Breast epithelium (tissue), 3 donors: ENCODE data around the gene PDCL2.

Experiments used
- POLR2A ChIP-seq: fragments of 450-650 bp; IDR thresholded peaks from one replicate; pipeline ENCODE4 v1.6.1; 2016; ENCODE audit warnings: antibody characterized with exemption, mild to moderate bottlenecking, moderate library complexity
- POLR2AphosphoS5 ChIP-seq, 3 donors: sonication (generic); formaldehyde crosslinking; IDR thresholded peaks; one replicate each; pipeline ENCODE4 v1.6.1; 2017; ENCODE audit warnings: antibody characterized with exemption in 3 of 3
- TF ChIP-seq, protein P1 (sequence below), 3 donors: fragments of 450-650 bp; IDR thresholded peaks; one replicate each; pipeline ENCODE4 v1.5.1; 2016 to 2017; ENCODE audit warnings: antibody characterized with exemption in 3 of 3, mild to moderate bottlenecking in 3 of 3, moderate library complexity in 3 of 3

DNA sequence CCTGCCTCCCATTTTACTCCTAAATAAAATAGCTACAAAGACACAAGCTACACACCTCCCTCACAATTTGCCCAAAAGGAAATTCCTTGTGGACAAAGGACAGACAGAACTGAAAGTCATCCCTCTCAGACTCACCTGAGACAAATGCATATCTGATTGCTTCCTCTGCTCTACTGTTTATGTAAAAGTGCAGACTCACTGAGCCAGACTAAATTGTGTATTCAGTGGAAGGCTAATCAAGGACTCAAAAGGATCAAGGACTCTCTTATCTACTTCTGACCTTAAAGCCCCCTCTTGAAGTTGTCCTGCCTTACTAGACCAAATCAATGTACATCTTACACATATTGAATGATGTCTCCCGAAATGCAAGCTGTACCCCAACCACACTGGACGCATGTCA is 3.9 kb downstream of the PDCL2 start:
- no peak for TF ChIP-seq POLR2A
- TF ChIP-seq, protein P1, sequence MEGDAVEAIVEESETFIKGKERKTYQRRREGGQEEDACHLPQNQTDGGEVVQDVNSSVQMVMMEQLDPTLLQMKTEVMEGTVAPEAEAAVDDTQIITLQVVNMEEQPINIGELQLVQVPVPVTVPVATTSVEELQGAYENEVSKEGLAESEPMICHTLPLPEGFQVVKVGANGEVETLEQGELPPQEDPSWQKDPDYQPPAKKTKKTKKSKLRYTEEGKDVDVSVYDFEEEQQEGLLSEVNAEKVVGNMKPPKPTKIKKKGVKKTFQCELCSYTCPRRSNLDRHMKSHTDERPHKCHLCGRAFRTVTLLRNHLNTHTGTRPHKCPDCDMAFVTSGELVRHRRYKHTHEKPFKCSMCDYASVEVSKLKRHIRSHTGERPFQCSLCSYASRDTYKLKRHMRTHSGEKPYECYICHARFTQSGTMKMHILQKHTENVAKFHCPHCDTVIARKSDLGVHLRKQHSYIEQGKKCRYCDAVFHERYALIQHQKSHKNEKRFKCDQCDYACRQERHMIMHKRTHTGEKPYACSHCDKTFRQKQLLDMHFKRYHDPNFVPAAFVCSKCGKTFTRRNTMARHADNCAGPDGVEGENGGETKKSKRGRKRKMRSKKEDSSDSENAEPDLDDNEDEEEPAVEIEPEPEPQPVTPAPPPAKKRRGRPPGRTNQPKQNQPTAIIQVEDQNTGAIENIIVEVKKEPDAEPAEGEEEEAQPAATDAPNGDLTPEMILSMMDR (IDR thresholded peaks at IDR 0.05), result no peak
- TF ChIP-seq POLR2AphosphoS5 (IDR thresholded peaks at IDR 0.05), result no peak
